SKM-1 treated with dmso at 0.1 percent for 144 hours (cell line): ENCODE results near the gene CPSF6.
"Not testable (repeated sequence)": the region's sequence is repeated elsewhere in the genome, so short reads cannot be mapped to it uniquely, and the experiment has no call there.

Experiments used
- DNase-seq: peaks from one replicate; lab custom pipeline; 2025; ENCODE audit not compliant: unreplicated experiment; lab: John Stamatoyannopoulos, UW

The CPSF6 gene

GRCh38 chr12:69258655-69259054 lies 19.3 kb downstream of the CPSF6 start:
- DNase-seq = no peak

GRCh38 chr12:69262264-69262974 lies 23.1 kb downstream of the CPSF6 start:
- DNase-seq = no peak

GRCh38 chr12:69265205-69265604 lies 25.8 kb downstream of the CPSF6 start:
- DNase-seq = no peak

- not testable (repeated sequence) for DNase-seq
Measured at GRCh38 chr12:69265633-69266032, 26.3 kb downstream of the CPSF6 start.

- no peak for DNase-seq
Measured at GRCh38 chr12:69266036-69266635, 26.8 kb downstream of the CPSF6 start.

GRCh38 chr12:69269736-69270135 lies 30.4 kb downstream of the CPSF6 start:
- DNase-seq = no peak

- no peak for DNase-seq
Measured at GRCh38 chr12:69272511-69272910, 33.1 kb downstream of the CPSF6 start.

- no peak for DNase-seq
Measured at GRCh38 chr12:69274861-69275260, 35.5 kb downstream of the CPSF6 start.

- no peak for DNase-seq
Measured at GRCh38 chr12:69275471-69275891, 36.1 kb downstream of the CPSF6 start.

- DNase-seq = no peak
Measured at GRCh38 chr12:69278814-69279782, 39.7 kb downstream of the CPSF6 start.

- no peak for DNase-seq
Measured at GRCh38 chr12:69284131-69284530, 44.8 kb downstream of the CPSF6 start.

- DNase-seq = no peak
Measured at GRCh38 chr12:69287556-69287955, 48.2 kb downstream of the CPSF6 start.

GRCh38 chr12:69290545-69291277 lies 51.3 kb downstream of the CPSF6 start:
- DNase-seq = peak; percentile 64

GRCh38 chr12:69291278-69291593 lies 51.9 kb downstream of the CPSF6 start:
- DNase-seq = no peak

- no peak for DNase-seq
Measured at GRCh38 chr12:69298133-69298532, 58.8 kb downstream of the CPSF6 start.

- no peak for DNase-seq
Measured at GRCh38 chr12:69298947-69299346, 59.6 kb downstream of the CPSF6 start.

GRCh38 chr12:69304284-69304683 lies 64.9 kb downstream of the CPSF6 start:
- DNase-seq = no peak

GRCh38 chr12:69309461-69309860 lies 70.1 kb downstream of the CPSF6 start:
- no peak for DNase-seq

GRCh38 chr12:69313209-69313608 lies 73.8 kb downstream of the CPSF6 start:
- no peak for DNase-seq

- not testable (repeated sequence) for DNase-seq
Measured at GRCh38 chr12:69316784-69317183, 77.4 kb downstream of the CPSF6 start.

- not testable (repeated sequence) for DNase-seq
Measured at GRCh38 chr12:69317233-69317632, 77.9 kb downstream of the CPSF6 start.
